Dendritic cell treated with granulocyte-macrophage colony-stimulating factor and Interleukin-4, amounts not matched to agents 40 ng/mL and 50 ng/mL, for 4 days (primary cell): ENCODE measurements around the gene CFAP100.

Experiments used
- H3K27ac Mint-ChIP-seq: one replicate; pipeline ENCODE4 v1.8.0; 2022; ENCODE audit warnings: mild to moderate bottlenecking, mixed read lengths
- H3K27me3 Mint-ChIP-seq: one replicate; pipeline ENCODE4 v1.8.0; 2022; ENCODE audit warnings: mild to moderate bottlenecking, mixed read lengths
- H3K36me3 Mint-ChIP-seq: one replicate; pipeline ENCODE4 v1.8.0; 2022; ENCODE audit warnings: low read depth, mixed read lengths
- H3K4me1 Mint-ChIP-seq: one replicate; pipeline ENCODE4 v1.8.0; 2022; ENCODE audit warnings: low read depth, mixed read lengths
- H3K4me3 Mint-ChIP-seq: one replicate; pipeline ENCODE4 v1.8.0; 2022; ENCODE audit warnings: mild to moderate bottlenecking, moderate library complexity, mixed read lengths
- H3K9me3 Mint-ChIP-seq: one replicate; pipeline ENCODE4 v1.8.0; 2022; ENCODE audit warnings: mixed read lengths
- intact Hi-C: fragments of 100-400 bp; cut with micrococcal nuclease; formaldehyde crosslinking; loops from one replicate; pipeline ENCODE4 v1.15.0; 2022

The CFAP100 gene

DNA sequence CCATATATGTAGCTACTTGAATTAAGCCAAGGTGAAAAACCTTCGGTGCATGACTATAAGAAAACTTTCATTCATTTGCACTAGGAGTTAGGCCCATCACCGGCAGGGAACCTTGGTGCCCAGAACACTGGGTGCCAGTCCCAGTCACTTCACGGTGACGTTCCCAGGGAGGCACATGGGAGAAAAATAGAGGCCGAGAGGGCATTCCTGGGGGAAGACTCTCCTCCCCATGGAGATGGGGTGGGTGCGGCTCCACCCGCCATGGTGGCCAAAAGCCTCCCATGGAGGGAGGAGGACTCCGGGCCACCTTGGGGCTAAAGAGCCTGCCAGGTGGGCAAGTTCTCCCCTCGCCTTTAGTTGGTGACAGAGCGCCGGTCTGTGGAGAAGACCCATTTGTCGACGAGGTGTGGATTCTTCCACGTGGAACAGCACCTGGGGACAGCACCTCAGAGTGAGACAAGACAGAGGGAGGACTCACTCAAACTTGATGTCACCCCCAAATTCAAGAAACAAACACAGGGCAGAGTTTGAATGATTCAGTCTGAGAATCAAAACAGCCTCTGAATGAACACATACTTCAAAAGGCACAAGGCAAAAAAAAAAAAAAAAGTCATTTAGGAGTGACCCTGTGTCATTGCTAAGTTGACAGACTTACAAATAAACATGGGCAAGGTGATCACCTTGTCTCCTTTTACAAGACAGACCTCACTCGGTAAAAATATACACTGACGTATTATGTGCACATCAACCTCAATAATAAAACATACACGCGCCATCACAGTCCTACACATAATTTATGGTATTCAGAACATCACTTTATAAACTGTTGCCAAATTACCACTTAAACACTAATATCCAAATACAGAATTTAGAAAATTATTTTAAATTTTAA, 42.4 kb downstream of the CFAP100 start:
- Mint-ChIP-seq H3K27me3 (no peaks in the 10 kb centered on the region), H3K9me3 (no peaks in the 10 kb centered on the region), H3K4me1 (no peaks in the 10 kb centered on the region), H3K27ac (no peak overlapping the region), H3K4me3 (no peak overlapping the region), H3K36me3 (peaks cover 100% of the 10 kb centered on the region)
- intact Hi-C loops: no loop called here

DNA sequence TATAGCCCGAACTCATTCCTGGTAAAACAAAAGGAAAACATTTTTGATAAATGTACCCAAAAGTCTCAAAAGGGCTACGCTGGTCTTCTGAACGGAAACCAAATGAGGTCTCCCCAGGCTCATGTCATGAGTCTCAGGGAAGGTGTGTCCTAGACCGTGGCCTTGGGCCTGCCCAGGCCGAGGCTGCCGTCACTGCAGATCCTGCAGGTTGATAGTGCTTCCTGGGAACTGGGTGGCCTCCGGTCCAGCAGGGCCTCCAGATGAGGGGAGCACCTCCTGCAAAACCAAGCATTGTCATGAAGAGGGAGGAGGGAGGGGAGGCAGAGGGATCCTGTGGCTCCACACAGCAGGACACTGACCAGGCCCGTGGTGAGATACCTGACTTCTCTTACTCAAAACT, 43.5 kb downstream of the CFAP100 start:
- Mint-ChIP-seq H3K9me3 (no peaks in the 10 kb centered on the region), H3K4me1 (peaks cover 6% of the 10 kb centered on the region), H3K4me3 (no peak overlapping the region), H3K36me3 (peaks cover 100% of the 10 kb centered on the region), H3K27ac (no peak overlapping the region), H3K27me3 (no peaks in the 10 kb centered on the region)
- intact Hi-C loops: no loop called here

DNA sequence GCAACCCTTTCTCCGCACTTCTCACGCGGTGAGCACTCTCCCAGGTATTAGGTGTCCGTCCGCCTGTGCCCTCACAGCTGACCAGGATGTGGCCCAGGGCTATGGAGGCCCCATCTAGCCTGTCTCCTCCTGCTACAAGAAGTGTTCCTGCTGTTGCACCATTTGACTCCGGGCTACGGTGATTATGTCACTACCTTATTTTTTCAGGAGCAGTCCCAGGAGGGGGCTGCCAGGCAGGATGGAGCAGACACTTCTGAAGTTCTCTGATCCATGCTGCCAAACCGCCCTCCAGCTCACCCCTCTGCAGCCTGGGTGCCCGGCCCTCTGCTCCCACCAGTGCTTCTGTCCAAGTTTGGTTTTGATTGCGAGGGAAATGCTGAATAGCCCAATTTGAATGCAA, 44.0 kb downstream of the CFAP100 start:
- H3K4me1 Mint-ChIP-seq: peaks cover 8% of the 10 kb centered on the region
- no peak overlapping the region for H3K27ac Mint-ChIP-seq

DNA sequence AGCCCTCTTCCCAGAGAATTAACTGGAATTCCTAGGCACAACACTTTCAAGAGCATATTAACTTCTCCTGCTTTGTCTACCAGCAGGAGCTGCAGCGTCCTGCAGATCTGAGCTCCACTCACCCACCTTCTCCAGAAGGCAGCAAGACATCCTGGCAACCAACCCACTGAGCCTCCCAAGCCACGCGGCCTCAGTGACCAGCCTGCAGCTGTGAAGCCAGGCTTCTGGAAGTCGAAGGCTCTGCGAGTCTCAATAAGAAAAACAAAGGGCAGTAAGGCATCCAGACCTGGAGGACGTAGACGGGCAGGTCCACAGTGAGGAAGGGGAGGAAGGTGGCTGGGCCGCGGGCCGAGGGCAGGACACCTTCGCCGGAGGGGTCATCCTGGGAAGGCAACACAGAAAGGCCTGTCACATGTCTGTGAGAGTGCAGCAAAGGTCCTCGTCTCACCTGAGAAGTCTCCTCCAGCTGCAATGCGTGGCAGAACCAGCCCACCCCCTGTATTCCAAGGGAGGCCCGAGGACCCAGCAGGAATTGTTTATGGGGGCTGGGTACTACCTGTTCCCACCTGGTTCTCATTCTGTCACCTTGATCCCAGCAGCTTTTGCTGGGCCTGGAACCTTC, 44.7 kb downstream of the CFAP100 start:
- no peak overlapping the region for H3K27ac Mint-ChIP-seq
- intact Hi-C loops: no loop called here

More for the DNA sequence above, 44.0 kb downstream of the CFAP100 start:
- no peaks in the 10 kb centered on the region for H3K27me3 Mint-ChIP-seq
- peaks cover 97% of the 10 kb centered on the region for H3K36me3 Mint-ChIP-seq
- intact Hi-C loops: no loop called here
- no peaks in the 10 kb centered on the region for H3K9me3 Mint-ChIP-seq
- no peak overlapping the region for H3K4me3 Mint-ChIP-seq

DNA sequence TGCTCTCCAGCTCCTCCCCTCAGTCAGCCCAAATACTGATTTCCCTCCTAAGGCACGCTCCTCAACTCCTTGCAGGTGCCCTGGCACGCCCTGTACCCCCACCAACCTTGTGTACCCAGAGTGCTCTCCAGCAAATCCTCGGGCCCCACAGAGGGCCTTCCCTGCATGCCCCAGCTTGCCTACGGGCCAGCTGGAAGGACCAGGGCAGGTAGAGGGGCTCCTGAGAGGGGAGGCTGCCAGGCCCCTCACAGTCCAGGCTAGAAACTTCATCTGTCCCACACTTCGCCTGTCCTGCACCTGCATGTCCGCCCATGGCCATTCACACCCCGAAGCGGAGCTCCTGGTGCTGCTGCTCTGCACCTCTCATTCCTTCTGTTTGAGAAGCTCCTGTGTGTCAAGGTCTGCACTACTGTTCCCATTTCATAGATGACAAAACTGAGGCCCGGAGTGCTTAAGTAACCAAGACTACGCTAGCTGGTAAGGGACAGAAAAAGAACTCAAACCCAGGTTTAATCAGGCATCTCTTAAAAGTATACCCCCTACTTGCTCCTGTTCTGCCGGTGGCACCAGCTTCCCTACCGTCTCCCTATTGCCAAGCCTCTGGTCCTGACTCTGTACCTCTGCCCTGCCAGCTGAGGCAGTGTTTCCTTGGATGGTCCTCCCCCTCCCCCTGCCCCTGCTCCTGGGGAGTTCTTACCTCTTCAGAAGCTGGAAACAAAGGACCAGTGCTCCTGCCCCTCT, 45.4 kb downstream of the CFAP100 start:
- H3K4me1 Mint-ChIP-seq: peaks cover 8% of the 10 kb centered on the region
- no peak overlapping the region for H3K27ac Mint-ChIP-seq
- H3K27me3 Mint-ChIP-seq: no peaks in the 10 kb centered on the region
- intact Hi-C loops: no loop called here
- no peaks in the 10 kb centered on the region for H3K9me3 Mint-ChIP-seq
- no peak overlapping the region for H3K4me3 Mint-ChIP-seq
- H3K36me3 Mint-ChIP-seq: peaks cover 84% of the 10 kb centered on the region

More for the DNA sequence above, 44.7 kb downstream of the CFAP100 start:
- peaks cover 8% of the 10 kb centered on the region for H3K4me1 Mint-ChIP-seq
- no peak overlapping the region for H3K4me3 Mint-ChIP-seq
- no peaks in the 10 kb centered on the region for H3K27me3 Mint-ChIP-seq
- no peaks in the 10 kb centered on the region for H3K9me3 Mint-ChIP-seq
- peaks cover 90% of the 10 kb centered on the region for H3K36me3 Mint-ChIP-seq

DNA sequence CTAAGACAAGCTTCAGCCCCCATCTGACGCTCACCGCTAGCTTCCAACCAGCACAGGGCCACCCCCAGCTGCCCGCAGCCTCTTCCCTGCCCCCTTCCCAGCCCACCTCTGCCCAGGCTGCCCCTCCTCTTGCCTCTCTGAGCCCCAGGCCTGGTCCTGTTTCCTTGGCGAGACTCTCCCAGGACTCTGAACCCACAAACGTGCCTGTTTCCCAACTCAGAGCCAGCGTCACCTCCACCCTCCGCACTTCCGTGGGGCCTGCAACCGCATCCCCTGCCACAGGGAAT, 45.9 kb downstream of the CFAP100 start:
- intact Hi-C loops: no loop called here
- no peaks in the 10 kb centered on the region for H3K27me3 Mint-ChIP-seq
- H3K27ac Mint-ChIP-seq: no peak overlapping the region
- H3K4me3 Mint-ChIP-seq: no peak overlapping the region
- H3K4me1 Mint-ChIP-seq: peaks cover 8% of the 10 kb centered on the region
- no peaks in the 10 kb centered on the region for H3K9me3 Mint-ChIP-seq
- peaks cover 84% of the 10 kb centered on the region for H3K36me3 Mint-ChIP-seq

DNA sequence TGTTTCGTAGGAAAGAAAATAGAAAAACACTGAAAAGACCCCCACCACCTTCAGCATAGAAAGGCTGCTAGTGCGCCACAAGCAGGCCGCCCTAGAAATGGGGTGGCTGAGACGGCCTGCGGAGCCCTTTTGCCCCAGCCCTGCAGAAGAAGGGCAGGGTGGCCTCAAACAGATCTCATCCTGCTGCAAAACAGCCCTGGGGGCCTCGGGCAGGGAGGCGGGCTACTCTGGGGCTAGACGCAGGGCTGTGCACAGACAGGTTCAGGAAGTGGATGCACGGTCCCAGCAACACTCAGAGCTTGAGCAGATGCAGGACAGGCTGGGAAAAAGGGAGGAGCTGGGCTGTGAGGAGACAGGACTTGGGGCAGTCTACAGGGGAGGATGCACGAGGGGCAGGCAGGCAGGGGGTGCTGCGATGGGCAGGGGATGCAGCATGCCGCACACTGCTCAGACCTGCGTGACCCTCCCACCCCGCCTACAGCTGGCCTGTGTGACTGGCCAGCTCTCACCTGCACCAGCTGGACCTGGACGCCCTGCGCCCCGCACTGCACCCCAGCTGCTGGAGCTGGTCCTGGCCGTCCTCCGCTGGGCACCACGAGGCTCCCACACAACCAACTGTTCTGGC, 46.7 kb downstream of the CFAP100 start:
- Mint-ChIP-seq H3K9me3 (no peaks in the 10 kb centered on the region), H3K36me3 (peaks cover 84% of the 10 kb centered on the region), H3K4me3 (no peak overlapping the region), H3K27me3 (no peaks in the 10 kb centered on the region), H3K4me1 (peaks cover 8% of the 10 kb centered on the region), H3K27ac (no peak overlapping the region)
- intact Hi-C loops: no loop called here

DNA sequence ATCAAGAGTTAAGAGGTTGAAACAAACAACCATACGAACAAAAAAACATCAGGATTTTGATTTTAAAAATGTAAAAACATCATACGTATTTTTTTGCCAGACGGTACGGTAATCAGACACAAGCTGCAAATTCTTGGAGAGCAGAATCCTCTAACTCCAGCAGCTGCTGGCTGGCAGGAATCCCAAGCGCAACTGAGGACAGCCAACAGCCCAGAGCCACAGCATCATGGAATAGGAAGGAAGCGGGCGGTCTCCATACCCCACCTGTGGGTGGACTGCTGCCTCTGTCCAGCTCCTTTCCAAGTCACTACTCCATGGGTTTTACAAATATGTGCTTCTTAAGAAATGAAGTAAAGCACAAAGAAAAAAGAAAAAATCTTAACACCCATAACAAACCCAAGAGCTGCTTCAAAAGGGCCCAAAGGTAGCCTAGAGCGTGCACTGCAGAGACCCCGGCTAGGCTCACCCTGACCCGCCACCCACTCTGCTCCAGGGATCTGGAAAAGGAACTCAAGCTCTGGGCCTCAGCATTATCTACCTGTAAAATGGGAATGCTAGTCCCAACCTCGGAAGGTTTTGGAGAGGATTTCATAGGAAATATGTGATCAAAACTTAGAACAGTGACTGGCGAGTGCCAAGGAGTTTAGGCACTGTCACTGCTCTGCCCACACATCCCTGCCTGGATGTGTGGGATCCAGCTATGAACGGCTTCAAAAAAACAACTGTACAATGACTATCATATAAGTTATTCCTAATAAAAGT, 47.6 kb downstream of the CFAP100 start:
- no peaks in the 10 kb centered on the region for H3K9me3 Mint-ChIP-seq
- no peak overlapping the region for H3K4me3 Mint-ChIP-seq
- H3K4me1 Mint-ChIP-seq: peaks cover 8% of the 10 kb centered on the region
- intact Hi-C loops: no loop called here
- peak overlapping the region; percentile 17 for H3K27ac Mint-ChIP-seq
- peaks cover 82% of the 10 kb centered on the region for H3K36me3 Mint-ChIP-seq
- H3K27me3 Mint-ChIP-seq: no peaks in the 10 kb centered on the region

DNA sequence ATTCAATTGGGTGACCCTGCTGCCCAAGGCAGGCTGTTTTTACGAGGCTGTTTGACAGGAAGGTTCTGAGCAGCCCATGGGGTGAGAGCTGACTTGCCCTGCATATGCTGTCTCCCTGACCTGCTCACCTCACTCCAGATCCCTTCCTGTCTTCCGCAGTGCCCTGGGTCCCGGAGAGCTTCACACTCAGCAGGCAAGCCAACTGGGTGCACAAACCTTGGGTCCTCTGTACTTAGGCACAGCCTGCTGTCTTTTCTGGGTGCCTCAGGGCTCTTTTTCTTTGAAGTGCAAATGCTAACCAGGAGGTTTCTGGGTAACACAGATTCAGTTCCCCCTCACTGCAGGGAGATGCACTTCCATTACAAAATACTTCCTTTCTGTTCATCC, 48.1 kb downstream of the CFAP100 start:
- Mint-ChIP-seq H3K4me3 (no peak overlapping the region), H3K4me1 (peaks cover 8% of the 10 kb centered on the region), H3K27me3 (no peaks in the 10 kb centered on the region), H3K9me3 (no peaks in the 10 kb centered on the region), H3K27ac (peak overlapping the region; percentile 17), H3K36me3 (peaks cover 81% of the 10 kb centered on the region)
- intact Hi-C loops: no loop called here

DNA sequence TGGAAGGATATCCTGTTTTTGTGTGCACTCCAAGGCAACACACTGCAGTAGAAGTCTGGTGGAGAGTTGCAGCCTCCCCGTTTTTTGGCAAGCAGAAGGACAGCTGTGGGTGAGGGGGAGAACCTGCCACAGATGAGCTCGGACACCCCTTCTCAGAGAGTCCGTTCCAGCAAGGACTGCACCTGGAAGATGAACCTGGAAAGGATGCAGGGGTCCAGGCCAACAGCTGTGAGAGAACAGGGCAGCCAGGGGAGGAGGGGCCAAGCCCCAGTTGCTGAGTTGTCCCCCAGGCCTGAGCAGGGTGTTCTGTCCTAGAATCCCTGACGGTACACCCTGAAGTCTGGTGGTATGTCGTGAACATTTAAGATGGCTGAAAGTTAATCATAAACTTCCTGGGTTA, 50.8 kb downstream of the CFAP100 start:
- Mint-ChIP-seq H3K9me3 (no peaks in the 10 kb centered on the region), H3K4me1 (peaks cover 8% of the 10 kb centered on the region), H3K4me3 (no peak overlapping the region), H3K36me3 (peaks cover 81% of the 10 kb centered on the region), H3K27ac (no peak overlapping the region), H3K27me3 (no peaks in the 10 kb centered on the region)
- intact Hi-C loops: no loop called here

DNA sequence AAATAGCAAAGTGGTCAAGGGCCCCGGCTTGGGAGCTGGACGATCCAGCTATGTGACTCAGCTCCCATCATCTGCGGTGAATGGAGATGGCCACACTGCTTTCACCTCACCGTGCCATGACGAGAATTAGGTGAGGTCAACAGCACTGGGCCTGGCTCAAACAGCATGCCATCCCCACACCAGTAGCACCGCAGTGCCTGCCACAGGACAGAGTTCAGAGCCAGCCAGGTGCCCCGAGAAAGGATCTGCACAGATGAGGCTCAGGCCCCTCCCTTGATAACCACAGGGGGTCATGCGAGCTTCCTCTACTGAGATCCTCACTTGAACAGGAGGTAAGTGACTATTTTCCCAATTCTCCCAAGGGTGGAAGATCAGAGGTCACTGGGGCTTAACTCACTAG, 51.6 kb downstream of the CFAP100 start:
- Mint-ChIP-seq H3K9me3 (no peaks in the 10 kb centered on the region), H3K4me1 (peaks cover 8% of the 10 kb centered on the region), H3K4me3 (no peak overlapping the region), H3K27me3 (no peaks in the 10 kb centered on the region), H3K27ac (no peak overlapping the region), H3K36me3 (peaks cover 81% of the 10 kb centered on the region)
- intact Hi-C loops: no loop called here

DNA sequence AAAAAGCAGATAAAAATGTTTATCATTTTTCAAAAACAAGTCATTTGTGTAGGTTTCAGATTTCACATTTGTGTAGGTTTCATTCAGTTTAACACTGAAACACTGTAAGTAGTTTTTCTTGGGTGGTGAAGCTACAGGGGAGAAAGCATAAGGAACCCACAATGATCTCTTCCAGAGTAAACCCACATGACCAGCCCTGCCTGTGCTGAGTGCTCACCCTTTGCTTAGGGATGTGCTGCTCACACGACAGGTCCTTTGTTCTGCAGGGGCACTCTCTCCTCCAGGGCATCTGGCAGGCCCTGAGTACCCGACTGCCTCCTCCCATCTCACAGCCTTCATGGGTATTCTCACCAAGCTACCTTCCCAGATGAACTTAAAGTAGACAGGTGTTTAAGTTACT, 52.1 kb downstream of the CFAP100 start:
- no peak overlapping the region for H3K27ac Mint-ChIP-seq
- H3K9me3 Mint-ChIP-seq: no peaks in the 10 kb centered on the region
- H3K4me1 Mint-ChIP-seq: peaks cover 8% of the 10 kb centered on the region
- no peak overlapping the region for H3K4me3 Mint-ChIP-seq
- intact Hi-C loops: no loop called here
- H3K27me3 Mint-ChIP-seq: no peaks in the 10 kb centered on the region
- H3K36me3 Mint-ChIP-seq: peaks cover 81% of the 10 kb centered on the region

DNA sequence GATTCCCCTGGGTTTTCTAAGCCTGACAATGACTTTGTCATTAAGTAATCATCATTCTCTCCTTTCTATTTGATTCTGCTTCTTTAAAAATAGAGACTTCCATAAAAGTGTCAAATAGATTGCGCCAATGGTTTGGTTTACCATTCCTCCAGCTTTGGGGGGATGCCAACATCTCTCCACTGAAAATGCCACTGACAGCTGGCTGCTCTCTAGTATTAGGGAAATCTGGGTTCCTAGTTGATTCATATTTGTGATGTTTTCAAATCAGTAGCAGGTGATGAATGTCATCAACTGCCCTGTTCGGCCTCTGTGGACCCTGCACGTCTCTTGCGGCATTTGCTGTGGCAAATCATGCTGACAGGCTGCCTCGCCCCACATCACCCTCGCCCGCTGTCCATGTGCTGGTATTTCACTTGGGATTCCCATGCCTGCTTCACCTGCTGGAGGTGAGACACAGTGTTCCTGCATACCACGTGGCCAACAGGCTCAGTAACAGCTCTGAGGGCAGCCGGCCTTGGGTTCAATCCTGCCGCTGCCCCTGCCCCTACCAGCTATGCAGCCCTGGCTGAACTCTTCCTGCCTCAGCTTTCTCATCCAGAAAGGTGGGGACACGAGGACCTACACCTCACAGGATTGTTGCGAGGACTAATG, 52.9 kb downstream of the CFAP100 start:
- no peak overlapping the region for H3K27ac Mint-ChIP-seq
- no peak overlapping the region for H3K4me3 Mint-ChIP-seq
- intact Hi-C loops: no loop called here
- no peaks in the 10 kb centered on the region for H3K27me3 Mint-ChIP-seq
- no peaks in the 10 kb centered on the region for H3K9me3 Mint-ChIP-seq
- peaks cover 81% of the 10 kb centered on the region for H3K36me3 Mint-ChIP-seq
- H3K4me1 Mint-ChIP-seq: peaks cover 8% of the 10 kb centered on the region
